ENCODE results near the gene TM9SF1. TPM values are rescaled to one million over a fixed set of nuclear protein-coding genes. Genes with fewer than 3 reads are reported as not detected.

TM9SF1 gene
- total and polyA plus RNA-seq, 2 of the 13 experiments (the other 11 are each of a cell fraction or from before 2014, with no cell fraction given) = 83.2 to 110 TPM

- peak; percentile 79 for TF ChIP-seq JARID2 (CRISPR knock-in tag; IDR thresholded peaks at IDR 0.05; ENCODE audit: insufficient replicate concordance)
- no peak for TF ChIP-seq ZNF124 (CRISPR knock-in tag; IDR thresholded peaks at IDR 0.05)
- TF ChIP-seq PTBP1 (IDR thresholded peaks at IDR 0.05; ENCODE audit: low read depth, low read length, poor library complexity, severe bottlenecking) = no peak
- TF ChIP-seq ZNF460 (CRISPR knock-in tag; IDR thresholded peaks at IDR 0.05; ENCODE audit: borderline replicate concordance) = no peak; the same call in 1 of the 2 replicates
- TF ChIP-seq MIER2 (CRISPR knock-in tag; IDR thresholded peaks at IDR 0.05) = peak; percentile 28; the same call in 1 of the 2 replicates
- TF ChIP-seq ZNF3 (CRISPR knock-in tag; IDR thresholded peaks at IDR 0.05) = peak; percentile 32; the same call in 1 of the 2 replicates
- TF ChIP-seq ZBTB20 (CRISPR knock-in tag; IDR thresholded peaks at IDR 0.05; ENCODE audit: borderline replicate concordance, low read depth) = 0 out of 2 replicates have a peak, but pooled peaks have one; percentile 15
- TF ChIP-seq ZNF451 (CRISPR knock-in tag; IDR thresholded peaks at IDR 0.05) = peak; percentile 21; the same call in 1 of the 2 replicates
- TF ChIP-seq CEBPB (IDR thresholded peaks at IDR 0.05; ENCODE audit: borderline replicate concordance, low read depth, low read length) = no peak
- TF ChIP-seq ZSCAN5A (CRISPR knock-in tag; IDR thresholded peaks at IDR 0.05; ENCODE audit: borderline replicate concordance) = no peak; the same call in 1 of the 2 replicates
- TF ChIP-seq ZNF891 (CRISPR knock-in tag; IDR thresholded peaks at IDR 0.05) = peak; percentile 87
- TF ChIP-seq ZNF839 (CRISPR knock-in tag; IDR thresholded peaks at IDR 0.05; ENCODE audit: borderline replicate concordance) = no peak; the same call in 1 of the 2 replicates
- TF ChIP-seq ZNF383 (CRISPR knock-in tag; IDR thresholded peaks at IDR 0.05; ENCODE audit: borderline replicate concordance) = peak; percentile 99
- peak; percentile 94 for TF ChIP-seq FUBP1 (CRISPR knock-in tag; IDR thresholded peaks at IDR 0.05; ENCODE audit: borderline replicate concordance)
- TF ChIP-seq FOXK1 (CRISPR knock-in tag; IDR thresholded peaks at IDR 0.05; ENCODE audit: borderline replicate concordance, low read depth) = no peak
- TF ChIP-seq KDM4B (CRISPR knock-in tag; IDR thresholded peaks at IDR 0.05) = peak; percentile 76
- TF ChIP-seq ZNF776 (CRISPR knock-in tag; IDR thresholded peaks at IDR 0.05) = peak; percentile 5; the same call in 1 of the 2 replicates
- peak; percentile 86 for TF ChIP-seq ZNF143 (CRISPR knock-in tag; IDR thresholded peaks at IDR 0.05)
- peak; percentile 30 for TF ChIP-seq XRCC5 (optimal IDR thresholded peaks at IDR 0.05; ENCODE audit: low read length)
- peak; percentile 58; the same call in 1 of the 2 replicates for TF ChIP-seq ZNF614 (CRISPR knock-in tag; IDR thresholded peaks at IDR 0.05; ENCODE audit: borderline replicate concordance)
- peak; percentile 89 for TF ChIP-seq CCAR2 (optimal IDR thresholded peaks at IDR 0.05; ENCODE audit: low read depth, low read length)
Measured at GRCh38 chr14:24232645-24233537, 37.6 kb upstream of the TM9SF1 start, which contains the start of gene GMPR2 (continued).
